ENCODE data around the gene DLG2. TPM values are rescaled to one million over a fixed set of nuclear protein-coding genes. Genes with fewer than 3 reads are reported as not detected.

Gene DLG2
- total RNA-seq, 2 experiments from 2014 or later, result 2.0 to 2.1 TPM

DNA sequence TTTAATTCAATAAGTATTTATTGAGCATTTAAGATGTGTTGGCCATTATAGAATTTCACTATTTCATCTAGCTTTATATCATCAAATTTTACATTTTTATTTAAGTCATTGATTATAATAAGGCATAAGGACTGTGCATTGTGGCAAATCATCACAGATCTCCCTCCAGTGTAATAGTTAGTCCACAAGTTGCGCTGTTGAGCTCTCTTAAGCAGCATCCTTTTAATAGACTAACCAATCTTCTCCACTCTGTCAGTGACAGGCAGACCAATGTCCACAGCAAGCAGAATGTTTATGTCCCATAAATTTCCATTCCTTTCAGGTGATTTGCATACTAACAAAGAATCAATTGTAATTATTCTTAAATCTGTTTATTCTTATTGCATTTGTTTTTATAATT, 1745.7 kb downstream of the DLG2 start:
- H3K27ac Mint-ChIP-seq, result no peak overlapping the region
- intact Hi-C loops (cut with DNase I, micrococcal nuclease), result no loop called here
- Histone ChIP-seq H3K4me1 (ENCODE audit: insufficient read depth, low read length) (no peaks in the 10 kb centered on the region), H3K9me3 (ENCODE audit: control insufficient read depth in 1 of 2, insufficient read depth in 1 of 2, low read length in 2 of 2) (no peaks in the 10 kb centered on the region), H3K36me3 (ENCODE audit: insufficient read depth, low read length) (no peaks in the 10 kb centered on the region), H3K27ac (ENCODE audit: low read depth in 1 of 2, low read length in 2 of 2) (no peak overlapping the region), H3K27me3 (ENCODE audit: control insufficient read depth in 1 of 2, insufficient read depth in 2 of 2, low read length in 2 of 2) (no peaks in the 10 kb centered on the region), H3K4me3 (ENCODE audit: low read length) (no peak overlapping the region)
- no peak for DNase-seq
- CTCF ChIA-PET, result no interaction called here
- no peaks in the 10 kb centered on the region for H3K4me1 Mint-ChIP-seq (ENCODE audit: low read depth)
- TF ChIP-seq, protein P1, sequence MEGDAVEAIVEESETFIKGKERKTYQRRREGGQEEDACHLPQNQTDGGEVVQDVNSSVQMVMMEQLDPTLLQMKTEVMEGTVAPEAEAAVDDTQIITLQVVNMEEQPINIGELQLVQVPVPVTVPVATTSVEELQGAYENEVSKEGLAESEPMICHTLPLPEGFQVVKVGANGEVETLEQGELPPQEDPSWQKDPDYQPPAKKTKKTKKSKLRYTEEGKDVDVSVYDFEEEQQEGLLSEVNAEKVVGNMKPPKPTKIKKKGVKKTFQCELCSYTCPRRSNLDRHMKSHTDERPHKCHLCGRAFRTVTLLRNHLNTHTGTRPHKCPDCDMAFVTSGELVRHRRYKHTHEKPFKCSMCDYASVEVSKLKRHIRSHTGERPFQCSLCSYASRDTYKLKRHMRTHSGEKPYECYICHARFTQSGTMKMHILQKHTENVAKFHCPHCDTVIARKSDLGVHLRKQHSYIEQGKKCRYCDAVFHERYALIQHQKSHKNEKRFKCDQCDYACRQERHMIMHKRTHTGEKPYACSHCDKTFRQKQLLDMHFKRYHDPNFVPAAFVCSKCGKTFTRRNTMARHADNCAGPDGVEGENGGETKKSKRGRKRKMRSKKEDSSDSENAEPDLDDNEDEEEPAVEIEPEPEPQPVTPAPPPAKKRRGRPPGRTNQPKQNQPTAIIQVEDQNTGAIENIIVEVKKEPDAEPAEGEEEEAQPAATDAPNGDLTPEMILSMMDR (IDR thresholded peaks at IDR 0.05), result no peak
- no peak overlapping the region for H3K4me3 Mint-ChIP-seq
- POLR2A ChIA-PET, result no interaction called here
- H3K27me3 Mint-ChIP-seq, result no peaks in the 10 kb centered on the region
- no peak for ATAC-seq (ENCODE audit: poor library complexity)
- peaks cover 9% of the 10 kb centered on the region for H3K9me3 Mint-ChIP-seq
- H3K36me3 Mint-ChIP-seq (ENCODE audit: low read depth), result no peaks in the 10 kb centered on the region

DNA sequence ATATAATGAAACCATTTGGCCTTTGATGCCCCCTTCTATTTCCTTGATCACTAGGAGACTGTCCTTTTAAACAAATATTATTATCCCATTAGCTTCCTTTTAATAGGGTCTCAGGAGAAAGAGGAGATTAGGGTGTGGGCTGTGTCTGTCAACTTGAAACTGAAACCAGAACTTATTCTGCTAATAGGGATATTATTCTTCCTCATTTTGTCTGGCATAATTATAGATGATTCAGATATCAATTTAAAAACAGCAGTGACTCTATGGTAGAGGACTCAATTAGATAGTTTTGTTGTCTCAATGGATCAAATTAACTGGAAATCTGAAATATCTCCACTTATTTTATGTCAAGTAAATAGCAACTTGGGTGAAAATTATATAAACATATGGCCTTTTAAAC, 1756.1 kb downstream of the DLG2 start:
- Histone ChIP-seq H3K36me3 (ENCODE audit: insufficient read depth, low read length) (no peaks in the 10 kb centered on the region), H3K9me3 (ENCODE audit: control insufficient read depth in 1 of 2, insufficient read depth in 1 of 2, low read length in 2 of 2) (no peaks in the 10 kb centered on the region), H3K4me1 (ENCODE audit: insufficient read depth, low read length) (no peaks in the 10 kb centered on the region), H3K27ac (ENCODE audit: low read depth in 1 of 2, low read length in 2 of 2) (no peak overlapping the region), H3K27me3 (ENCODE audit: control insufficient read depth in 1 of 2, insufficient read depth in 2 of 2, low read length in 2 of 2) (no peaks in the 10 kb centered on the region), H3K4me3 (ENCODE audit: low read length) (no peak overlapping the region)
- no peaks in the 10 kb centered on the region for H3K4me1 Mint-ChIP-seq (ENCODE audit: low read depth)
- no peaks in the 10 kb centered on the region for H3K9me3 Mint-ChIP-seq
- POLR2A ChIA-PET, result no interaction called here
- DNase-seq (no peak), ATAC-seq (ENCODE audit: poor library complexity) (no peak)
- no peaks in the 10 kb centered on the region for H3K27me3 Mint-ChIP-seq
- intact Hi-C loops (cut with DNase I, micrococcal nuclease), result no loop called here
- H3K27ac Mint-ChIP-seq, result no peak overlapping the region
- no peak overlapping the region for H3K4me3 Mint-ChIP-seq
- TF ChIP-seq, protein P1 (IDR thresholded peaks at IDR 0.05), result no peak
- no peaks in the 10 kb centered on the region for H3K36me3 Mint-ChIP-seq (ENCODE audit: low read depth)
- CTCF ChIA-PET, result no interaction called here

DNA sequence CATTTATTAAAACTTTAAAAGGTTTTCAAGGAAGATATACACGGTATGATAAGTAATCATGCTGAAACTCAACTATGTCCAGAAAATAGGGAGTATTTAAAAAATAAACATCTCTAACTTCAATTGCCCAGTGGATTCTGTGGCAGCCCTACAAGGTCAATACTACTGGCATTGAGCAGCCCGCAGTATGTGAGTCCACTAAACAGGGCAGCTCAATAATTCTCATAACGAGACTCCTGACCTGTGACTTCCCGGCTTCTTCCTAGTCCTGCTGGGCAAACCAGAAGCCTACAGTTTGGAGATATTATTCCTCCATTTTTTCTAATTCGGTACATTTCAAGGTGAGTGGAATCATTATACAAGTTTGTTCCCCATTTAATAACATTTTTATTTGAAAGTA, 1760.5 kb downstream of the DLG2 start:
- intact Hi-C loops (cut with DNase I, micrococcal nuclease), result no loop called here
- H3K4me3 ChIP-seq (ENCODE audit: low read length), result no peak overlapping the region
- H3K9me3 ChIP-seq (ENCODE audit: control insufficient read depth in 1 of 2, insufficient read depth in 1 of 2, low read length in 2 of 2), result no peaks in the 10 kb centered on the region
- TF ChIP-seq, protein P1 (IDR thresholded peaks at IDR 0.05), result no peak
- no peaks in the 10 kb centered on the region for H3K36me3 Mint-ChIP-seq (ENCODE audit: low read depth)
- H3K9me3 Mint-ChIP-seq, result no peaks in the 10 kb centered on the region
- POLR2A ChIA-PET, result no interaction called here
- DNase-seq (no peak), ATAC-seq (ENCODE audit: poor library complexity) (no peak)
- no peaks in the 10 kb centered on the region for H3K4me1 ChIP-seq (ENCODE audit: insufficient read depth, low read length)
- H3K27ac Mint-ChIP-seq, result no peak overlapping the region
- no peak overlapping the region for H3K27ac ChIP-seq (ENCODE audit: low read depth in 1 of 2, low read length in 2 of 2)
- H3K4me1 Mint-ChIP-seq (ENCODE audit: low read depth), result no peaks in the 10 kb centered on the region
- H3K4me3 Mint-ChIP-seq, result no peak overlapping the region
- no peaks in the 10 kb centered on the region for H3K27me3 ChIP-seq (ENCODE audit: control insufficient read depth in 1 of 2, insufficient read depth in 2 of 2, low read length in 2 of 2)
- H3K36me3 ChIP-seq (ENCODE audit: insufficient read depth, low read length), result no peaks in the 10 kb centered on the region
- CTCF ChIA-PET, result no interaction called here
- no peaks in the 10 kb centered on the region for H3K27me3 Mint-ChIP-seq
